Activated T-cell treated with anti-CD3 and anti-CD28 coated beads, Interleukin-2, amount 50 U/mL, for 4 hours (primary cell): ENCODE data around the gene ACAA1. TPM values are rescaled to one million over a fixed set of nuclear protein-coding genes. Genes with fewer than 3 reads are reported as not detected.
"Not testable (repeated sequence)": the region's sequence is repeated elsewhere in the genome, so short reads cannot be mapped to it uniquely, and the experiment has no call there.

ENCODE experiments used
- ATAC-seq, 2 donors: fragments of 200-7000 bp; cut with Tn5 transposase; one replicate each; pipeline ENCODE4 v1.10.0; 2021
- DNase-seq: peaks from one replicate; pipeline ENCODE4 v3.0.0-alpha.2; 2020
- H3K27me3 Mint-ChIP-seq: one replicate; pipeline ENCODE4 v1.8.0; 2021; ENCODE audit warnings: low read depth, mixed read lengths
- H3K36me3 Mint-ChIP-seq: one replicate; pipeline ENCODE4 v1.8.0; 2022; ENCODE audit warnings: mixed read lengths; ENCODE audit not compliant: insufficient read depth
- H3K4me1 Mint-ChIP-seq: one replicate; pipeline ENCODE4 v1.8.0; 2021; ENCODE audit warnings: low read depth, mixed read lengths
- H3K4me3 Mint-ChIP-seq: one replicate; pipeline ENCODE4 v1.8.0; 2021; ENCODE audit warnings: mild to moderate bottlenecking, moderate library complexity, mixed read lengths
- H3K9me3 Mint-ChIP-seq: one replicate; pipeline ENCODE4 v1.8.0; 2021; ENCODE audit warnings: mixed read lengths
- total RNA-seq, 3 donors: library from RNA; stranded (reverse); gene quantifications; one replicate each; pipeline ENCODE4 v1.2.1, GENCODE V29; 2021

ACAA1 gene
- total RNA-seq, 3 donors from 2014 or later: 49.6 to 62.0 (median 60.0) TPM

DNA sequence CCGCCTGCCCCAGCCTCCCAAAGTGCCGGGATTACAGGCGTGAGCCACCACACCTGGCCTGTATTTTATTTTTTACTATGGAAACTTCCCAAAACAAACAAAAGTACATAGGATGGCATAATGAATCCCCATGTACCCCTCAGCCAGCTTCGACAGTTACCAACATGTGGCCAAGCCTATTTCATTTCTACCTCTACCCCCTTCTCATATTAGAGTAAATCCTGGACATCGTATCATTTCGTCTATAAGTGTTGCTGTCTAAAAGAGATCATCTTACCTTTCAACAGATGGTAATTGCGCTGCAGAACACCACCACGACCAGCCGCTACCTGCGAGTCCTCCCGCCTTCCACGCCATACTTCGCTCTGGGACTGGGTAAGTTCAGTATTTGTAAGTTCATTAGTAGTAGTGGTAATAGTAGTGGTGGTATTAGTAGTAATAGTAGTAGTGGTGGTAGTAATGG lies 53.0 kb downstream of the ACAA1 start:
- ATAC-seq (no peak), DNase-seq (no peak)
- H3K27me3 Mint-ChIP-seq: no peaks in the 10 kb centered on the region
- H3K9me3 Mint-ChIP-seq: peaks cover 11% of the 10 kb centered on the region
- H3K4me1 Mint-ChIP-seq: no peaks in the 10 kb centered on the region
- peaks cover 2% of the 10 kb centered on the region for H3K36me3 Mint-ChIP-seq
- H3K4me3 Mint-ChIP-seq: no peak overlapping the region

DNA sequence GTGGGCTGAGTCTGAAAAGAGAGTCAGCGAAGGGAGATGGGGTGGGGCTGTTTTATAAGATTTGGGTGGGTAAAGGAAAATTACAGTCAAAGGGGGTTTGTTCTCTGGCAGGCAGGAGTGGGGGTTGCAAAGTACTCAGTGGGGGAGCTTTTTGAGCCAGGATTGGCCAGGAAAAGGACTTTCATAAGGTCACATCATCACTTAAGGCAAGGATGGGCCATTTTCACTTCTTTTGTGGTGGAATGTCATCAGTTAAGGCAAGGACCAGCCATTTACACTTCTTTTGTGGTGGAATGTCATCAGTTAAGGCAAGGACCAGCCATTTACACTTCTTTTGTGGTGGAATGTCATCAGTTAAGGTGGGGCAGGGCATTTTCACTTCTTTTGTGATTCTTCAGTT lies 53.7 kb downstream of the ACAA1 start:
- DNase-seq, H3K27me3 Mint-ChIP-seq, ATAC-seq, H3K4me1 Mint-ChIP-seq, H3K36me3 Mint-ChIP-seq, H3K4me3 Mint-ChIP-seq: not testable (repeated sequence)
- H3K9me3 Mint-ChIP-seq: peaks cover 11% of the 10 kb centered on the region

DNA sequence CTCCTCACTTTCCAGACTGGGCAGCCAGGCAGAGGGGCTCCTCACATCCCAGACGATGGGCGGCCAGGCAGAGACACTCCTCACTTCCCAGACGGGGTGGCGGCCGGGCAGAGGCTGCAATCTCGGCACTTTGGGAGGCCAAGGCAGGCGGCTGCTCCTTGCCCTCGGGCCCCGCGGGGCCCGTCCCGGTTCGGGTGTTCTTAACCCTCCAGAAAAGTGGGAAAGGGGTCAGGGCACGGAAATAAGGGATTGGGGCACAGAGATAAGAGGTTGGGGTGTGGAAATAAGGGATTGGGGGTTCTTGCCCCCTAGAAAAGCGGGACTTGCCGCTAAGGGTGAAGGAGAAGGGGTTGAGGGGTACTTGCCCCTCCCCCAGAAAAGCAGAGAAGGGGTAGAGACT lies 54.6 kb downstream of the ACAA1 start:
- H3K4me3 Mint-ChIP-seq, H3K4me1 Mint-ChIP-seq, DNase-seq, H3K27me3 Mint-ChIP-seq, H3K36me3 Mint-ChIP-seq, ATAC-seq: not testable (repeated sequence)
- H3K9me3 Mint-ChIP-seq: peaks cover 11% of the 10 kb centered on the region

DNA sequence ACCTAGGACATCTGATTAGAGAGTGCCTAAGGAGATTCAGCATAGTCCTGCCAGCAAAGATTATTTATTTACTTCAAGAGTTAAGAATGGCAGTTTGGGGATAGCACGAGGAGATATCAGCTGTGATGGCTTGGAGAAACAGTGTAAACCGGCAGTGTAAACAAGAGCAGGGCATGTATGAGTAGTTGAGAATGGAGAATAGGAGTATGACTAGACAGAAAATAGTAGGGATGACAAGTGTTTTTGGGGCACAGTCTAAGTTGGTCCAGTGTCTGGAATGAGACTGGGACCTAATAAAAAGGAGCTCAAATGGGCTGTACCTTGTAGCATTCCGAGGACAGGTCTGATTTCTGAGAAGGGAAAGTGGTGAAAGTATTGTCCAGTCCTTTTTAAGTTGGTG lies 59.9 kb downstream of the ACAA1 start:
- DNase-seq, H3K27me3 Mint-ChIP-seq, H3K9me3 Mint-ChIP-seq, ATAC-seq, H3K36me3 Mint-ChIP-seq, H3K4me3 Mint-ChIP-seq, H3K4me1 Mint-ChIP-seq: not testable (repeated sequence)

Other genes starting within 250 kb of the ACAA1 start
- gene VILL, start 146.3 kb downstream of the ACAA1 start, total RNA-seq: 10 to 100 TPM; 15.0 to 16.8 (median 16.6) TPM
- gene PLCD1, start 107.5 kb downstream of the ACAA1 start, total RNA-seq: 1 to 10 TPM; 1.8 to 3.4 (median 1.9) TPM
- gene DLEC1, start 97.9 kb downstream of the ACAA1 start, total RNA-seq: under 1 TPM; 0.05 to 0.16 (median 0.08) TPM
- 10 to 100 TPM; 35.7 to 45.1 (median 37.7) TPM for gene MYD88, start 1.5 kb upstream of the ACAA1 start, total RNA-seq
- 10 to 100 TPM; 45.3 to 47.4 (median 45.5) TPM for gene OXSR1, start 28.4 kb upstream of the ACAA1 start, total RNA-seq
- under 1 TPM; 0.27 to 0.53 (median 0.29) TPM for gene SLC22A13, start 128.7 kb upstream of the ACAA1 start, total RNA-seq
- gene SLC22A14, start 145.2 kb upstream of the ACAA1 start, total RNA-seq: not detected
- gene XYLB, start 209.7 kb upstream of the ACAA1 start, total RNA-seq: 1 to 10 TPM; 4.2 to 6.4 (median 5.9) TPM